ENCODE results near the gene PIK3R3. TPM values are rescaled to one million over a fixed set of nuclear protein-coding genes. Genes with fewer than 3 reads are reported as not detected.
A peak's percentile ranks its signal among the peaks of the same experiment; 100 is the strongest.

Gene PIK3R3
- total and polyA plus RNA-seq, 9 of the 15 experiments (the other 6 are each of a cell fraction or from before 2014, with no cell fraction given) = 1.4 to 7.7 (median 4.6) TPM

DNA sequence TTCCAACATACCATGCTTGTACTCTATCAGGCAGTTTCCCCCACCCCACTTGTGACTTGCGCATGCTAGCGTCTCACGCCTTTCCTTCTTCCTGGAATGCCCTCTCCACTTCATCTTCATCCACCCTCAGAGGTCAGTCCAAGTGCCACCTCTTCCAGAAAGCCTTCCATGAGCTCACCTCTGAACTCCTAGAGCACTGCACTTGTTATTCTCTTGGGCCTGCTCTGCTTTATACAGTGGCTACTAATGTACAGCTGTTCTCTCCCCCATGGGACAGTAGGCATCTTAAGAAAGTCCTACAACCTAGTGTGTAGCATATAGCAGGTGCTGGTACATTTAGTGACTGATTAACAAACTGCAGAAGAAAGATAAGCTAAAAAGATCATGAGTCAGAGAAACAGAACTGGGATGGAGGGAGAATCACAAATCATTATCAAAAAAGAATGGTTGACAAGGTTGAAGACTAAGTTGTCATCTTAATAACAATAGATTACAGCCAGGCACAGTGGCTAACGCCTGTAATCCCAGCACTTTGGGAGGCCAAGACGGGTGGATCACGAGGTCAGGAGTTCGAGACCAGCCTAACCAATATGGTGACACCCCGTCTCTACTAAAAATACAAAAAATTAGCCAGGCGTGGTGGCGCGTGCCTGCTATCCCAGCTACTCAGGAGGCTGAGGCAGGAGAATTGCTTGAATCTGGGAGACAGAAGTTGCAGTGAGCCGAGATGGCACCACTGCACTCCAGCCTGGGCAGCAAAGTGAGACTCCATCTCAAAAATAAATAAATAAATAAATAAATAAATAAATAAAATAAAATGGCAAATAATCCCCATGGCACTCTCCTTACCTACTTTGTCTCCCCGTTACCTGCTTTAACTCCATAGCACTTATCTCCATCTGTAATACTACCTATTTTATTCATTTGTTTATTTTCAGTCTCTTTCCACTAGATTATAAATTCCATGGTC lies 26.2 kb upstream of the PIK3R3 start (continued):
- TF ChIP-seq, protein P1, sequence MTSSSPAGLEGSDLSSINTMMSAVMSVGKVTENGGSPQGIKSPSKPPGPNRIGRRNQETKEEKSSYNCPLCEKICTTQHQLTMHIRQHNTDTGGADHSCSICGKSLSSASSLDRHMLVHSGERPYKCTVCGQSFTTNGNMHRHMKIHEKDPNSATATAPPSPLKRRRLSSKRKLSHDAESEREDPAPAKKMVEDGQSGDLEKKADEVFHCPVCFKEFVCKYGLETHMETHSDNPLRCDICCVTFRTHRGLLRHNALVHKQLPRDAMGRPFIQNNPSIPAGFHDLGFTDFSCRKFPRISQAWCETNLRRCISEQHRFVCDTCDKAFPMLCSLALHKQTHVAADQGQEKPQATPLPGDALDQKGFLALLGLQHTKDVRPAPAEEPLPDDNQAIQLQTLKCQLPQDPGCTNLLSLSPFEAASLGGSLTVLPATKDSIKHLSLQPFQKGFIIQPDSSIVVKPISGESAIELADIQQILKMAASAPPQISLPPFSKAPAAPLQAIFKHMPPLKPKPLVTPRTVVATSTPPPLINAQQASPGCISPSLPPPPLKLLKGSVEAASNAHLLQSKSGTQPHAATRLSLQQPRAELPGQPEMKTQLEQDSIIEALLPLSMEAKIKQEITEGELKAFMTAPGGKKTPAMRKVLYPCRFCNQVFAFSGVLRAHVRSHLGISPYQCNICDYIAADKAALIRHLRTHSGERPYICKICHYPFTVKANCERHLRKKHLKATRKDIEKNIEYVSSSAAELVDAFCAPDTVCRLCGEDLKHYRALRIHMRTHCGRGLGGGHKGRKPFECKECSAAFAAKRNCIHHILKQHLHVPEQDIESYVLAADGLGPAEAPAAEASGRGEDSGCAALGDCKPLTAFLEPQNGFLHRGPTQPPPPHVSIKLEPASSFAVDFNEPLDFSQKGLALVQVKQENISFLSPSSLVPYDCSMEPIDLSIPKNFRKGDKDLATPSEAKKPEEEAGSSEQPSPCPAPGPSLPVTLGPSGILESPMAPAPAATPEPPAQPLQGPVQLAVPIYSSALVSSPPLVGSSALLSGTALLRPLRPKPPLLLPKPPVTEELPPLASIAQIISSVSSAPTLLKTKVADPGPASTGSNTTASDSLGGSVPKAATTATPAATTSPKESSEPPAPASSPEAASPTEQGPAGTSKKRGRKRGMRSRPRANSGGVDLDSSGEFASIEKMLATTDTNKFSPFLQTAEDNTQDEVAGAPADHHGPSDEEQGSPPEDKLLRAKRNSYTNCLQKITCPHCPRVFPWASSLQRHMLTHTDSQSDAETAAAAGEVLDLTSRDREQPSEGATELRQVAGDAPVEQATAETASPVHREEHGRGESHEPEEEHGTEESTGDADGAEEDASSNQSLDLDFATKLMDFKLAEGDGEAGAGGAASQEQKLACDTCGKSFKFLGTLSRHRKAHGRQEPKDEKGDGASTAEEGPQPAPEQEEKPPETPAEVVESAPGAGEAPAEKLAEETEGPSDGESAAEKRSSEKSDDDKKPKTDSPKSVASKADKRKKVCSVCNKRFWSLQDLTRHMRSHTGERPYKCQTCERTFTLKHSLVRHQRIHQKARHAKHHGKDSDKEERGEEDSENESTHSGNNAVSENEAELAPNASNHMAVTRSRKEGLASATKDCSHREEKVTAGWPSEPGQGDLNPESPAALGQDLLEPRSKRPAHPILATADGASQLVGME (CRISPR knock-in tag; IDR thresholded peaks at IDR 0.05) = no peak
- TF ChIP-seq FOXM1 (IDR thresholded peaks at IDR 0.05; ENCODE audit: low read depth) = peak; percentile 98
- TF ChIP-seq FOXM1 (CRISPR knock-in tag; IDR thresholded peaks at IDR 0.05; ENCODE audit: low read depth) = no peak
- TF ChIP-seq, protein P2, sequence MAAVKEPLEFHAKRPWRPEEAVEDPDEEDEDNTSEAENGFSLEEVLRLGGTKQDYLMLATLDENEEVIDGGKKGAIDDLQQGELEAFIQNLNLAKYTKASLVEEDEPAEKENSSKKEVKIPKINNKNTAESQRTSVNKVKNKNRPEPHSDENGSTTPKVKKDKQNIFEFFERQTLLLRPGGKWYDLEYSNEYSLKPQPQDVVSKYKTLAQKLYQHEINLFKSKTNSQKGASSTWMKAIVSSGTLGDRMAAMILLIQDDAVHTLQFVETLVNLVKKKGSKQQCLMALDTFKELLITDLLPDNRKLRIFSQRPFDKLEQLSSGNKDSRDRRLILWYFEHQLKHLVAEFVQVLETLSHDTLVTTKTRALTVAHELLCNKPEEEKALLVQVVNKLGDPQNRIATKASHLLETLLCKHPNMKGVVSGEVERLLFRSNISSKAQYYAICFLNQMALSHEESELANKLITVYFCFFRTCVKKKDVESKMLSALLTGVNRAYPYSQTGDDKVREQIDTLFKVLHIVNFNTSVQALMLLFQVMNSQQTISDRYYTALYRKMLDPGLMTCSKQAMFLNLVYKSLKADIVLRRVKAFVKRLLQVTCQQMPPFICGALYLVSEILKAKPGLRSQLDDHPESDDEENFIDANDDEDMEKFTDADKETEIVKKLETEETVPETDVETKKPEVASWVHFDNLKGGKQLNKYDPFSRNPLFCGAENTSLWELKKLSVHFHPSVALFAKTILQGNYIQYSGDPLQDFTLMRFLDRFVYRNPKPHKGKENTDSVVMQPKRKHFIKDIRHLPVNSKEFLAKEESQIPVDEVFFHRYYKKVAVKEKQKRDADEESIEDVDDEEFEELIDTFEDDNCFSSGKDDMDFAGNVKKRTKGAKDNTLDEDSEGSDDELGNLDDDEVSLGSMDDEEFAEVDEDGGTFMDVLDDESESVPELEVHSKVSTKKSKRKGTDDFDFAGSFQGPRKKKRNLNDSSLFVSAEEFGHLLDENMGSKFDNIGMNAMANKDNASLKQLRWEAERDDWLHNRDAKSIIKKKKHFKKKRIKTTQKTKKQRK (IDR thresholded peaks at IDR 0.05; ENCODE audit: borderline replicate concordance, low read depth, low read length) = no peak
- no peak for TF ChIP-seq RFX5 (IDR thresholded peaks at IDR 0.05; ENCODE audit: low read depth, low read length)
- TF ChIP-seq PPARD (CRISPR knock-in tag; IDR thresholded peaks at IDR 0.05) = no peak
- no peak for TF ChIP-seq HSF4 (CRISPR knock-in tag; IDR thresholded peaks at IDR 0.05; ENCODE audit: borderline replicate concordance)

Measured in K562 (cell line).